Stimulated activated CD4-positive, alpha-beta T cell treated with anti-CD3 and anti-CD28 coated beads, Interleukin-1b, Interleukin-23, amount 100 ng/mL, for 48 hours (primary cell): Measurements from ENCODE around the gene CDK4.
"Not testable (repeated sequence)": the region's sequence is repeated elsewhere in the genome, so short reads cannot be mapped to it uniquely, and the experiment has no call there.

Experiments
- DNase-seq: peaks from one replicate; pipeline ENCODE4 v3.0.0-alpha.2; 2020

CDK4 gene

DNA sequence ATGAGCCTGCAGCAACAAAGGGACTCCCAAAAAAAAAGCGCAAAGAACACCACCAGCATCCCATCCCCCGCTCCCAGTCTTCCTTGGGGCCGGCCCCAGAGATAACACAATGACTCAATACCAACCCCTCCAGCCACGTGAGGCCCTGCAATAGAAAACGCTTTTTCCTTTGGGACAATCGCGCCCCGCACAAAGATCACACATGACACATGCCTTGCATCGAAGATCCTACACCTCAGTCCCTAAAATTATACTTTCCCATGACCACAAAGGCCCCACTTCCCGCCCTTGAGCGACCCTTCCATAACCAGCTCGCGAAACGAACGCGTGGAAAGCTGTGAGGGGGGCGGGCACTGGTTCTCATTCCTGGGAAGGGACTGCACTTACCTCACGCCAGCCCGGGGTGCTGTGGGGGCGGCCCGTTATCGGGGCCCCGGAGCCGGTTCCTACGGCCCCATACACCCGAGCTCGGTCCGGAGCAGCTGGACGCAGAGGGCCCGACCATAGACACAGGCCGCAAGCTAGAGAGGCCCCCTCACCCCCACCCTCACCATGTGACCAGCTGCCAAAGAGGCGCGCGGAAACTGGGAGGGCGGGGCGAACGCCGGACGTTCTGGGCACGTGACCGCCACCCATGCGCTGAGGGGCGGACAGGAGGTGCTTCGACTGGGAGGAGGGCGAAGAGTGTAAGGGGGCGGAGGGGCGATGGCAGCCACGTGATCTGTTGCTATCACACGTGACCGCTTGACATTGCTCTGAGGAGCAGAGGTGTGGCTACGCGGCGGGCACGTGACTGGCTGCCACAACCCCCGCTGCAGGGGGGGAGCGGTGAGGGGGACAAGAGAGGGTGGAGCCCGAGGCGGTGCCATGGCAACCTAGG lies at the start of gene CDK4:
Gene CDK4, minus strand, starts transcription at position 523 of the 880 bp plus-strand sequence. CDS start 593 bp downstream, outside the sequence.
- peak; percentile 100 for DNase-seq

GRCh38 chr12:57800965-57801364 lies 48.9 kb upstream of the CDK4 start:
- no peak for DNase-seq

- DNase-seq: no peak
These were observed 45.8 kb upstream of the CDK4 start for GRCh38 chr12:57797933-57798332.

DNA sequence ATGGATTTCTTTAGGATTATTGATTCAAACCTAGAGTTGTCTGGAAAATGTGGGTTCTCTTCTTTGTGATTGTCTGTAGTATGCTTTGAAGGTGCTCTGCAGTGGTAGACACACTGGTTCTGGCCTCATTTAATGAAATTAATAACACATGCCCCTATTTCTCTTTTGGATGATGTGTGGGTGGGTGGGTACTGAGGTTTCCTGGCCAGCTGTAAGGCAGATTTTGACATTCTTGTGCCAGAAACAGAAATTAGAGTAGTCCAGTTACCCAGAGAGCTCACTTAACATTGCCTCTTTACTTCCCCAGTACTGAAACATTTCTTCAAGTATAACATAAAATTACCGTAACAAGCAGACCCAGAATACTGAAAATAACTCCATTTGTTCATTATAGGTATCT lies 44.9 kb upstream of the CDK4 start:
- no peak for DNase-seq

DNA sequence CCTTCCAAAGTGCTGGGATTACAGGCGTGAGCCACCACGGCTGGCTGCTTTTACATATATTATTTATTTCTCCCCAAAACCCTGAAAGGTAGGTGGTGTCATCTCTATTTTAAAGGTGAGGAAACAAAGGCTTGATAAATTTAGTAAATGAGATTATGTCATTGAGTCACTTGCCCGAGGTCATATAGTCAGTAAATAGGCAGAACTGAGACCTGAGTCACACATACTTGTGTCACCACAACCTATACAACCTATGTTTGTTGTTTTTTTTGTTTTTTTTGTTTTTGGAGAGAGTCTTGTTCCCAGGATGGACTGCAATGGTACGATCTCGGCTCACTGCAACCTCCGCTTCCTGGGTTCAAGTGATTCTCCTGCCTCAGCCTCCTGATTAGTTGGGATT lies 43.2 kb upstream of the CDK4 start:
- DNase-seq: no peak

- DNase-seq: no peak
These were observed 41.8 kb upstream of the CDK4 start for GRCh38 chr12:57793920-57794319.

DNA sequence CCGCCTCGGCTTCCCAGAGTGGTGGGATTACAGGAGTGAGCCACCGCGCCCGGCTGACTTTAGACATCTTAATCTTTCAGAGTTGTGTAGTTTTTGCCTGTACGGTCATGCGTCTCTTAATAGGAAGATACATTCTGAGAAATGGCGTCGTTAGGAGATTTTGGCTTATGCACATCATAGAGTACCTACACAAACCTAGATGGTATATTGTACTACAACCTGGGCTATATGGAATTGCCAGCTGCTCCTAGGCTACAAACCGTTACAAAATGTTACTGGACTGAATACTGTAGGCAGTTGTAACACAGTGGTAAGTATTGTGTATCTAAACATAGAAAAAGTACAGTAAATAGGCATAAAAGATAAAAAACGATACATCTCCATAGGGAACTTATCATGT lies 31.8 kb upstream of the CDK4 start:
- DNase-seq: no peak

GRCh38 chr12:57783466-57783801 lies 31.3 kb upstream of the CDK4 start:
- no peak for DNase-seq

DNA sequence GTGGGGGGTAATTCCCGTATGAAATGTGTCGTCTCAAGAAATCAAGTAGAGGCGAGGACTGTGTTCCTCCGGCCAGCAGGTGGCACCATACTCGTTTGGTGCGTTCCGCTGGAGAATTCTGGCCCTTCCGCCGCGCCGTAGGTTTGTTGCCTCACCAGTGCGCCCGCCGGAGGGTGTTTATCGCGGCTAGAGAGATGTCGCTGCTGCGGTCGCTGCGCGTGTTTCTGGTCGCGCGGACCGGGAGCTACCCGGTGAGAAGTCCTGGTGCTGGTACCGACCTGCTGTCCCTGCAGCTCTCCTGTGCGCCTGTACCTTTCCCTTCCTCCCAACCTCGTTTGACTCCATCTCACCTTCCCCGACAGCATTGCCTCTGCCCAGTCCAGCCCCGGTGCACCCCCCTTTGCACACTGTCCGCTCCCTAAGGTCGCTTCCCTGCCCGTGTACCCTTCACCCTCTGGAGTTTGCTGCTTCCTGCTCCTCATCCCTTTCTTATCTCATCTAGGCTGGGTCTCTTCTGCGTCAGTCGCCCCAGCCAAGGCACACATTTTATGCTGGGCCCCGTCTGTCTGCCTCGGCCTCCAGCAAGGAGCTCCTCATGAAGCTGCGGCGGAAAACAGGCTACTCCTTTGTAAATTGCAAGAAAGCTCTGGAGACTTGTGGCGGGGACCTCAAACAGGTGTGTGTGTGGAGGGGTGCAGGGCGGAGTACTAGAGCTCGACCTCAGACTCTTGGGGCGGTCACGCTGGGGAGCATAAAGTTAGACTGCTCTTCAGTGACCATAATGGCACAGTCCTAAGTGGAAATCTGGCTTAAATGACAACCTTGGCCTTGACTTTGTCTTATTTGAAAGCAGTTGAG lies 30.7 kb upstream of the CDK4 start, which contains the start of gene TSFM:
Gene TSFM, plus strand, starts transcription at position 180 of the 858 bp plus-strand sequence. Its CDS starts 15 bp downstream, at position 195.
- peak; percentile 96 for DNase-seq

DNA sequence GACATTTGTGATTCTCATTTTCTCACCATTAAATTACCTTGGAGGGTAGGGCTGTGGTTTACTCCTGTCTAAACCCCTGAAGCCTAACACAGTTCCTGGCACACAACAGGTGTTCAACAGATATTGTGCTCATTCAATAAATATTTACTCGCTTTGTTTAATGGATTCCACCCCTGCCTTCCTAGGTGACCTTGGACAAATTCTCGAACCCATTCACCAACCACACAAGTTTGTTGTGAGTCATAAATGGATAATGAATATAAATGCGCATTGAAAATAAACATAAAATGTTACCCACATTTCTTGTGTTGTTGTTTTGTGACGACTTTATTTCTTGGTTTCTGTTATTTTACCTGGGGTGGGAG lies 30.1 kb upstream of the CDK4 start:
- DNase-seq: no peak

DNA sequence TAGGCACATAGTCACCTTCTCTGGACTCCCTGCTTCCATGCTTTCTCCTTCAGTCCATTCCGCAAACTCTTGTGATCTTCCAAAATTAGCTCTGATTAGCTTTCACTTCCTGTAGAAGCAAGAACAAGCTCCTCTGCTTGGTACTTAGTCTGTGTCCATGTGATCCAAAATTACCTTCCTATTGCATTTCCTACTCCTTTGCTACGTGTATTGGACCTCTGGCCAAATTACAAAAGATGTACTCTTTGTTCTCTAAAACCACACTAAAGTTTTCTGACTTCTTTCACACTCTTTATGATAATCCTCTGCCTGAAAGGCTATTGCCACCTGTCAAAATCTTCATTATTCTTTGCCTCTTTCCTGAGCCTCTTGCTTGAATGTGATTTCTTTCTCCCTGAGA lies 29.7 kb upstream of the CDK4 start:
- DNase-seq: no peak

- DNase-seq: no peak
These were observed 29.1 kb upstream of the CDK4 start for GRCh38 chr12:57781244-57781643.

DNA sequence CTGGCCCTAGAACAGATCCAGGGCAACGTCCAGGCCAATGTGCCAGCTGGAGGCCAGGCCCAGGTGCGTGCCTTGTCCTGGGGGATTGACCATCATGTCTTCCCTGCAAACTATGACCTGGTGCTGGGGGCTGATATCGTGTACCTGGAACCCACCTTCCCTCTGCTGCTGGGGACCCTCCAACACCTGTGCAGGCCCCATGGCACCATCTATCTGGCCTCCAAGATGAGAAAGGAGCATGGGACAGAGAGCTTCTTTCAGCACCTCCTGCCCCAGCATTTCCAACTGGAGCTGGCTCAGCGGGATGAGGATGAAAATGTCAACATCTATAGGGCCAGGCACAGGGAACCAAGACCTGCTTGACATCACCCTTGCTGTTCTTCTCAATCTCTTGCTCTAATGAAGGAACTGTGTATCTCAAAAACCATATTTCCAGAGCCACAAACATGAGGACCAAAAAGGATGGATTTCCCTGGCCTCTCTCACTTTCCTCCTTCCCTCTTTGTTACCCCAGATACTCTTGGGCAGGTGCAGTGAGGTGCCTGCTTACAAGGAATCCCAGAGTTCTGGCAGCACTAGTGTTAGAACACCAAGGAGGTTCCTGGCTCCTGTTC lies 28.3 kb upstream of the CDK4 start:
- DNase-seq: no peak

DNA sequence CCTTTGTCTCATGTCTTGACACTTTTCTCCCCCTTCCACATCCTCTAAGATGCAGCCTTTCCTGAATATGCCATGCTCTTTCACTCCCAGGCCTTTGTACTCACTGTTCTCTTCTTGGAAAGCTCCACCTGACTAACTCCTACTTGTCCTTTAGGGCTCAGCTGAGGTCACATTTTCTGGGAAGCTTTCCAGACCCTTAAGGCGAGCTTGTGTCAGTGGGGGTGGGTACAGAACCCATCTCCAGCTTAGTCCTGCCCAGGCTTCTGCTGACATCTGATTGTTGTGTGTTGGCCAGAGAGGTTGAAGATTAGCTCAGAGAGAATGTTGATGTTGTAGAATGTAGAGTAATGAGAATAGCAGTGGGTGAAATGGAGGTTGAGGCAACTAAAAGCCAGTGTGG lies 27.6 kb upstream of the CDK4 start:
- no peak for DNase-seq

GRCh38 chr12:57777911-57778310 lies 25.8 kb upstream of the CDK4 start:
- DNase-seq: no peak

GRCh38 chr12:57777367-57777766 lies 25.3 kb upstream of the CDK4 start:
- DNase-seq: no peak

DNA sequence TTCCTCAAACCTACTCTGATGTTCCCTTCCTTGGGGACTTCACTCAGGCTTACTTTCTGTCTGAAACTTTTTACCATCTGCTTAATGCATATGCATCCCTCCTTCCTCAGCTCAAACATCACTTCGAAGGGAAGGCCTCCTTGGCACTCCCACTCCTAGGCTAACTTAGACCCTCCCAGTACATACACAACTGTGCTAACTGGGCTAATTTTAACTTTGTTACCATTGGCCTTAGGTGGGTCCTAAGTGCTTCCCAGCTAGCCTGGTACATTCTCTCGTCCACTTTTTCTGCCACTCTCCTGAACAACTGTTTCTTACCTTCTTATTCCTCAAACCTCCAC lies 24.1 kb upstream of the CDK4 start:
- no peak for DNase-seq

GRCh38 chr12:57775563-57776246 lies 23.6 kb upstream of the CDK4 start:
- DNase-seq: no peak

- no peak for DNase-seq
These were observed 22.9 kb upstream of the CDK4 start for GRCh38 chr12:57775044-57775443.

- DNase-seq: not testable (repeated sequence)
These were observed 22.5 kb upstream of the CDK4 start for GRCh38 chr12:57774634-57775033.

- DNase-seq: peak; percentile 19
These were observed 20.6 kb upstream of the CDK4 start, which contains the start of gene EEF1AKMT3 for GRCh38 chr12:57772429-57773322. Gene EEF1AKMT3, plus strand, starts transcription at chr12:57772614. Its CDS starts 111 bp downstream, at chr12:57772725.
